Measurements from ENCODE around the gene TSPAN18. TPM values are rescaled to one million over a fixed set of nuclear protein-coding genes. Genes with fewer than 3 reads are reported as not detected.

Gene TSPAN18
- total and polyA plus RNA-seq, 2 experiments from 2014 or later = 6.0 to 10.6 TPM

GRCh38 chr11:44934735-44935250 lies 208.0 kb downstream of the TSPAN18 start (continued):
- no peak for TF ChIP-seq ZNF462 (CRISPR knock-in tag; IDR thresholded peaks at IDR 0.05)
- TF ChIP-seq POLR2AphosphoS5 (IDR thresholded peaks at IDR 0.05; ENCODE audit: low read depth) = no peak
- TF ChIP-seq NANOG (IDR thresholded peaks at IDR 0.05; ENCODE audit: borderline replicate concordance) = no peak
- no peak for TF ChIP-seq EZH2 (IDR thresholded peaks at IDR 0.05; ENCODE audit: low read depth, unreplicated experiment)

GRCh38 chr11:44936525-44936924 lies 209.8 kb downstream of the TSPAN18 start:
- H3K4me3 Mint-ChIP-seq = no peak overlapping the region
- Histone ChIP-seq H3K27ac (ENCODE audit: low read depth) (no peak overlapping the region), H3K36me3 (ENCODE audit: insufficient read depth) (no peaks in the 10 kb centered on the region), H3F3A (replicated peaks; ENCODE audit: low read depth) (no peaks in the 10 kb centered on the region), H3K27me3 (ENCODE audit: insufficient read depth) (no peaks in the 10 kb centered on the region), H3K4me1 (ENCODE audit: insufficient read depth) (peaks cover 7% of the 10 kb centered on the region; the same call in 1 of the 2 replicates), H3K9me2 (ENCODE audit: insufficient read depth) (no peaks in the 10 kb centered on the region), H3K4me2 (peak overlapping the region; percentile 75), H4K20me1 (replicated peaks; ENCODE audit: insufficient read depth) (no peaks in the 10 kb centered on the region), H3K4me3 (peak overlapping the region; percentile 45; the same call in 1 of the 2 replicates), H3K79me2 (replicated peaks; ENCODE audit: insufficient read depth) (no peaks in the 10 kb centered on the region), H2AFZ (no peak overlapping the region)
- no peaks in the 10 kb centered on the region for H3K9me3 Mint-ChIP-seq
- ATAC-seq (peak; percentile 80), DNase-seq (ENCODE audit: low spot score) (peak; percentile 90)
- peaks cover 25% of the 10 kb centered on the region for H3K4me1 Mint-ChIP-seq
- peaks cover 14% of the 10 kb centered on the region for H3K27me3 Mint-ChIP-seq (ENCODE audit: insufficient read depth, low read depth, poor library complexity)
- TF ChIP-seq, protein P1, sequence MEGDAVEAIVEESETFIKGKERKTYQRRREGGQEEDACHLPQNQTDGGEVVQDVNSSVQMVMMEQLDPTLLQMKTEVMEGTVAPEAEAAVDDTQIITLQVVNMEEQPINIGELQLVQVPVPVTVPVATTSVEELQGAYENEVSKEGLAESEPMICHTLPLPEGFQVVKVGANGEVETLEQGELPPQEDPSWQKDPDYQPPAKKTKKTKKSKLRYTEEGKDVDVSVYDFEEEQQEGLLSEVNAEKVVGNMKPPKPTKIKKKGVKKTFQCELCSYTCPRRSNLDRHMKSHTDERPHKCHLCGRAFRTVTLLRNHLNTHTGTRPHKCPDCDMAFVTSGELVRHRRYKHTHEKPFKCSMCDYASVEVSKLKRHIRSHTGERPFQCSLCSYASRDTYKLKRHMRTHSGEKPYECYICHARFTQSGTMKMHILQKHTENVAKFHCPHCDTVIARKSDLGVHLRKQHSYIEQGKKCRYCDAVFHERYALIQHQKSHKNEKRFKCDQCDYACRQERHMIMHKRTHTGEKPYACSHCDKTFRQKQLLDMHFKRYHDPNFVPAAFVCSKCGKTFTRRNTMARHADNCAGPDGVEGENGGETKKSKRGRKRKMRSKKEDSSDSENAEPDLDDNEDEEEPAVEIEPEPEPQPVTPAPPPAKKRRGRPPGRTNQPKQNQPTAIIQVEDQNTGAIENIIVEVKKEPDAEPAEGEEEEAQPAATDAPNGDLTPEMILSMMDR (conservative IDR thresholded peaks at IDR 0.05; ENCODE audit: low read depth in 2 of 2) = peak; percentile 84 to 95
- TF ChIP-seq POLR2AphosphoS5 (IDR thresholded peaks at IDR 0.05; ENCODE audit: low read depth) = no peak
- H3K36me3 Mint-ChIP-seq (ENCODE audit: low read depth) = peaks cover 12% of the 10 kb centered on the region
- no peak overlapping the region for H3K27ac Mint-ChIP-seq

All from GM23338 (cell line).